GM18511 (cell line): ENCODE results near the gene BCDIN3D.

ENCODE experiments used
- ATAC-seq: cut with Tn5 transposase; IDR thresholded peaks from one replicate; pipeline ENCODE4 v1.9.1; 2021; ENCODE audit warnings: mild to moderate bottlenecking, moderate library complexity; ENCODE audit not compliant: unreplicated experiment

Gene BCDIN3D

DNA sequence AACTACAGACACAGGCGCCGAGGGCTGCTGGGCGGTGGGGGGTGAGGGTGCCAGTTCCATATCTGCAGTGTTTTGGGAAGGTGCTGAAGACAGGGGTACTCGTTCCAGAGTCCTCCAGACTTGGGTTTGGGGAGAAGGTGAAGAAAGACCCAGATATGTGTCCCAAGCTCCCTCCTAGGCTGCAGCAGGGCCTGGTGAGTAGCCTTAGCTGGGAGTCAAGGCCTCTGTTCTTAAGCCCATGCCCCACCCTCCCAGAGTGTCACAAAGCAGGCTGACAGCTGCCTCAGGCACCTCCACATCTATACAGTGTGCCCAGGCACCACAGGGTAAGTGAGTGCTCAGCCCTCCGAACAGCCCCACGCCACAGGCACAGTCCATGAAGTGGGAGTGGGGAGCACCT, 19.0 kb downstream of the BCDIN3D start:
- ATAC-seq = no peak

DNA sequence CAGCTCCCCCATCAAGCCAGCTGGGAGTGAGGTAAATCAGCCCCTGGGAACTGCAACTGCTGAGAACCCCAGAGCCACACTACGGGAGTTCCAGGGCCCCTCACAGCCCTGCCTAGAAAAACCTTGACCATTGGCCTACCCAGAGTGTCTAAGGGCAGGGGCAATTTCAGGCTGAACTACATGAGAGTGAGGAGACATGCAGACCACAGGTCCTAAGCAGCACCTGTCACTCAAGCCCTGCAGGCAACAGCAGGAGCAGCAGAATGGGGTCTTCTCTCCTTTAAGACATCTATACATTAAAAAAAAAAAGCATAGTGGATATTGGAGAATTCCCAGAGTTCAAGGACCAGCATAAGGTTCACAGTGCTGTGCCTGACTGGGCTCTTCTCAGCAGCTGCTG, 19.6 kb downstream of the BCDIN3D start:
- no peak for ATAC-seq

- ATAC-seq = no peak
These were observed 21.3 kb downstream of the BCDIN3D start for GRCh38 chr12:49821373-49822287.

DNA sequence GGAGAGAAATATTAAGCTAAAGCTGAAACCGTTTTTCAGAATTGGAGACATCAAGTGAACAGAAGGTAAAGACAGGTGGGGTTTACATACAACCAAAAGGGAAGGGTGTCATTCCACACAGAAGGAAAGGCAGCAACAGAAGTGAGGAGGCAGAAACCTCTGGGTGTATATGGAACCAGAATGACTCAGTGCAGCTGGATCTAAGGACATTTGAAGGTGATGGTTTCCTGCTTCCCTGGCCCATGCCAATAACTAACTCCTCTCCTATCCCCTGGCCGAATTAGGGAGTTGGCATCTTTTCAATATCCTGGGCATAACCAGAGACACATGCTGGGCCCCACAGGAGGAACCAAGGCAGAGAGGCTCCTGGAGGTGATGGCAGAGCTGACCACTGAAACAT, 23.1 kb downstream of the BCDIN3D start:
- no peak for ATAC-seq

GRCh38 chr12:49818241-49818895, 24.5 kb downstream of the BCDIN3D start:
- ATAC-seq = no peak

GRCh38 chr12:49813131-49813530, 29.8 kb downstream of the BCDIN3D start:
- no peak for ATAC-seq

DNA sequence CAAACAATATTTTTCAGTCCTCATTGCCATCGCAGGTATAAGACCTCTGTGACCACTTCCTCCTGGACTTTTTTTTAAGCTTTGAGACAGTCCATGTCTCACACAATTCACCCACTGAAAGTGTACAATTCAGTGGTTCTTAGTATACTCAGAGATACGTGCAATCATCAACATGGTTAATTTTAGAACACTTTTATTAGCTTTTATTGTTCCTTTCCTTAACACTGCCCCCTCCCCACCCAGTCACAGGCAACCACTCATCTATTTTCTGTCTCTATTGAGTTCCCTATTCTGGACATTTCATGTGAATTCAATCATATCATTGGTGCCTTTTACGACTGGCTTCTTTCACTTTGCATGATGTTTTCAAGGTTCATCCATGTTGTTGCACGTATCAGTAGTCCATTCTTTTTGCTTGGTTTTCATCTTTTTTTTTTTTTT, 30.9 kb downstream of the BCDIN3D start:
- ATAC-seq = no peak

DNA sequence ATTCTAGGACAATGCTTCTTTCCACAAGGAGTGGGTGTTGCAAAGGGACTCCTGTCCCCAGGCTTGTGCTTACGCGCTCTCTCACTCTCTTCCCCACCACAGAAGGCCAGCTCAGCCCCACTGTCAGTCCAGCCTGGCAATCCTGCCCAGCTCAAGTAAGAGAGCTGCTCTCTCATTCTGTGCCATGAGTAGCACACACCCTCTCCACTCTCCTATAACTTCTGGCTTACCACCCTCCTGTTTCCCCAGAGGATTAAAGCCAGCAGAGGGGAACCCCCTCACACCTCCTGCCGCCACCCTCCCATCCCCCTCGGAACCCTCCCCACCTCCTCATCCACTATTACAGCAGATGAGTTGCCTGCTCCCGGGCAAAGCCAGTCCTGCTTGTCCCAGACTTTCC, 31.8 kb downstream of the BCDIN3D start:
- ATAC-seq = no peak

GRCh38 chr12:49809906-49810389, 33.0 kb downstream of the BCDIN3D start:
- ATAC-seq = no peak

- ATAC-seq = no peak
These were observed 33.5 kb downstream of the BCDIN3D start for GRCh38 chr12:49809381-49809905.

DNA sequence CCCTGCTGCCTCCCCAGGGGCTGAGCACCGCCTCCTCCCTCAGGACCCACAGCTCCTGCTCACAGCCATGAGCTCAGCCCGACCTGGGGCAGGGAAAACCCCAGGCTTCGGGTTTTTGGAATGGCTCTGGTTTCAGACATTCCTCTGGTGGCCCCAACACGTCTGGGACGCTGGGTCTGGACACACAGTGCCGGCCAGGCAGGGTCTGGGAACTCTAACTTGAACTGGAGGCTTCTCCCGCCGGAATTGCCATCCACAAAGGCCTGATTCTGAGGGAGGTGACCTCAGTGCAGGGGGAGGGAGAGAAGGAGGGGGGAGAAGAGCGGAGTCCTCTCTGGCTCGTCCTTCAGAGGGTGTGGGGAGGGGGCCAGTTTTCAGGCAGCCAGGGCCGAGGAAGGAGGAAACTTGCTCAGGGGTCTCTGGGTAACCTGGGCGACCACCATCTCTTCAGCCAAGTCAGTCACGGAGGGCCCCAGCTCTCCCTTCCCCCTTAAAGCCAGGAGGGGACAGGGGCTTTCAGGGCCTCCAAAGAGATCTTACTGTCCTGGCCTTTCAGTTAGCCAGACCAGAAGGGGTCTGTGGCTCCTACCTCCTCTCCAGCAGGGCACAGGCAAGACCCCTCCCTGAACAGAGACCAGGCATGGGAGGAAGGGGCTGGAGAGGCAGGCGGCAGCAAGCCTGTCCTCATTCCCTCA, 34.1 kb downstream of the BCDIN3D start:
- no peak for ATAC-seq

GRCh38 chr12:49807991-49808580, 34.8 kb downstream of the BCDIN3D start:
- no peak for ATAC-seq

DNA sequence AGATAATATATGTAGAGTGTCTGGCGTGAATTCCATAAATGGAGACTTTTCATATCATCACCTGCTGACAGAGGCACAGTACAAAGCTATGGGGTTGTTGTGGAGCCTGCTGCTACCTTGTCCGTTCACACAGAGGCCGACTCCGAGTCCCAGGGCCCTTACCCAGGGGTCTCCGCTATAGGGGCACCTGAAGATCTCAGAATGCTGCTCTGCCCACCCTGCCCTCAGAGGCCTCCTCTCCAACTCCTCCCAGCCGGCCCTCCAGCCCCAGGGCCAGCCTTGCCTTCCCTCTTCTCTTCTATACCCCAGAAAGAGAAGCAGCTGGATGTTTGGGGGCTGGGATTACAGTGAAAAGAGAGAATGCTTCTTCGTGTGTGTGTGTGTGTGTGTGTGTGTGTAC, 36.0 kb downstream of the BCDIN3D start:
- ATAC-seq = no peak

DNA sequence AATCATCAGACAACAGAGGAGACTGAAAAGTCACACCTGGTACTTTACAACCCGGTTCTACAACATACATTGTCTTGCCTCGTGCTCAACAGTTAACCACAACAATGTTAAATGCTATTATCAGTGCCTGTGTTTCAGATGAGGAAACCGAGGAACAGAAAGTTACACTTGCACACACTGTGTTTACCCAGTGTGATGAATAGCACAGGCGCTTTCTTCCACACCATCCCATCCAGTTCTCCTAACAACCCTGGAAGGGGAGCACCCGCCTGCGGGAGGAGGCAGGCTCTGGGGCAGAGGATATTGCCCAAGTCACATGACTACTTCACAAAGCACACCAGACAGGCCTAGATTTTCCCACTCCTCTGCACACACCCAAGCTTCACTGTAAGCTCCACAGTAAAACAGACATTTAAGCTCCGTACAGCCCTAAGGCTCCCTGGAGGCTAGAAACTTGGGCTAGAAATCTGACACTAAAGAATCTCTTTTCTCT, 36.5 kb downstream of the BCDIN3D start:
- ATAC-seq = no peak

DNA sequence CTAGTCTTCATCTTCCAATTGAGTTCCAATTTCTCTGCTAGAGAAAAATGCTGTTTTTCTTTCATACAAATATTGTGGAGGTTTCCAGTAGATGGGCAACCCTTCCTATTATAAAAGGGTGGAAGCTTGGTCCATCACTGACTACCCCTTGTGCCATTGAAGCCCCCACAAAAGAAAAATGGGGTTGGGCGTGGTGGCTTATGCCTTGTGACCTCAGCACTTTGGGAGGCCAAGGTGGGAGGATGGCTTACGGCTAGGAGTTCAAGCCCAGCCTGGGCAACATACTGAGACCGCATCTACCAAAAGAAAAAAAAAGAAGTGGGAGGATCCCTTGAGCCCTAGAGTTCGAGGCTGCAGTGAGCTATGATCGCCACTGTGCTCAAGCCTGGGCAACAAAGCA, 37.5 kb downstream of the BCDIN3D start:
- ATAC-seq = no peak

- ATAC-seq = no peak
These were observed 38.1 kb downstream of the BCDIN3D start for GRCh38 chr12:49804821-49805220.

- no peak for ATAC-seq
These were observed 39.0 kb downstream of the BCDIN3D start for GRCh38 chr12:49803693-49804450.

DNA sequence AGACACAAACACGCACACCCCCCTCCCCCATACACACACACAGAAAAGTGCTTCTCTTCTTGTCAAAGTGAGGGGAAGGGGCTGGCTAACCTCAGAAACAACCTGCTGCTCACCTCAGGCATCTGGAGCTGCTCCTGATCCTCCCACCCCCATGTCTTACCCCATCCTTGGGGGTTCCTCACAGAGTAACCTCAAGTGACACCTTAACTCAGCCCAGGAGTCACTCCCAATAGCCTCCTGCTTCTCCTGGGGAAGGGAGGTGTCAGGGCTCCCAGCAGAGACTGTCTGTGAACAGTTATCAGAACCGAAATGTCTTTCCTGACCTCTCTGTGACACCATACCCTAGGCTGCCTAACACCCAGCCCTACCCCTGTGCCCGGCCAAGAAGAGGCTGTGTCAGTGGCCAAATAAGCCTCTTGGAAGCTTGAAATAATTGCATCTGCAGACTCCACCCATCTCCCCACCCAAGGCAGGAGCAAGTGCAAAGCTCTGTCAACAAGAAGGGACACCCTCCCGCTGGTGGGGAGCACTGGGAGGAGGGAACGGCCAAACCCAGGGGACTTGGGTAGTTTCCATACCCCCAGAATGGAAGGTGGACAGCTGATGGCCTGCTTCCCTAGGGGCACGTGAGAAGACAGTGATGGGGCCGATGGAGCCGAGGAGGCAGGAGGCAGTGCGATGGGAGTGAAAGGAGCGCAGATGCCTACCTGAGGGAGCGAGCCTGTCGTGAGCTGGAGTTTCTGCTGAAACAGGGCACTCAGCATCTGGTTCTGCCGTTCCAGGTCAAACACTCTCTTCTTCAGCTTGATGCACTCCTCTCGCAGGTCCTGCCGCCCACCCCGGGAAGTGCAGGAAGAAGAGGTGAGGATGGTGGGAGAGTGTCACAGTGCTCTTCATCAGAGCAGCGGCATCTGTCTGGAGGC, 41.5 kb downstream of the BCDIN3D start:
- no peak for ATAC-seq
